Choroid plexus epithelial cell (primary cell): ENCODE results near the gene PPP6R3.

ENCODE experiments used
- DNase-seq: peaks from one replicate; pipeline ENCODE4 v3.0.0-alpha.2; 2010; ENCODE audit warnings: low read depth
- H3K4me3 ChIP-seq: 2 replicates; pipeline ENCODE4 v1.5.1; 2011; ENCODE audit warnings: low read depth, mild to moderate bottlenecking, control low read depth, low read length, moderate library complexity
- CTCF ChIP-seq: conservative IDR thresholded peaks from 2 replicates; pipeline ENCODE4 v1.5.1; 2011; ENCODE audit warnings: low read depth, mild to moderate bottlenecking, control low read depth, inconsistent platforms, low read length, moderate library complexity

Gene PPP6R3

GRCh38 chr11:68545347-68545746 lies 84.8 kb downstream of the PPP6R3 start:
- DNase-seq: no peak
- no peak overlapping the region for H3K4me3 ChIP-seq
- no peak for TF ChIP-seq CTCF

- no peak for DNase-seq
- no peak for TF ChIP-seq CTCF
- H3K4me3 ChIP-seq: no peak overlapping the region
Measured at GRCh38 chr11:68545796-68546195, 85.2 kb downstream of the PPP6R3 start.

GRCh38 chr11:68546555-68546954 lies 86.0 kb downstream of the PPP6R3 start:
- no peak for TF ChIP-seq CTCF
- DNase-seq: peak; percentile 46
- H3K4me3 ChIP-seq: no peak overlapping the region

- H3K4me3 ChIP-seq: no peak overlapping the region
- no peak for DNase-seq
- no peak for TF ChIP-seq CTCF
Measured at GRCh38 chr11:68549789-68550484, 89.4 kb downstream of the PPP6R3 start.

GRCh38 chr11:68550485-68550817 lies 89.9 kb downstream of the PPP6R3 start:
- no peak overlapping the region for H3K4me3 ChIP-seq
- no peak for TF ChIP-seq CTCF
- DNase-seq: peak; percentile 56

GRCh38 chr11:68551223-68551622 lies 90.7 kb downstream of the PPP6R3 start:
- no peak overlapping the region for H3K4me3 ChIP-seq
- peak; percentile 27 for TF ChIP-seq CTCF
- DNase-seq: peak; percentile 17

- H3K4me3 ChIP-seq: no peak overlapping the region
- no peak for DNase-seq
- no peak for TF ChIP-seq CTCF
Measured at GRCh38 chr11:68551777-68552176, 91.2 kb downstream of the PPP6R3 start.
